ENCODE measurements around the gene KRABD2.
"Not testable (repeated sequence)": the region's sequence is repeated elsewhere in the genome, so short reads cannot be mapped to it uniquely, and the experiment has no call there.

- not testable (repeated sequence) for TF ChIP-seq JUND (IDR thresholded peaks at IDR 0.05); CEBPB (IDR thresholded peaks at IDR 0.05; ENCODE audit: low read depth); CTCF (IDR thresholded peaks at IDR 0.05 in 2 of 3, conservative IDR thresholded peaks at IDR 0.05 in 1 of 3; ENCODE audit: borderline replicate concordance in 1 of 3, insufficient read depth in 1 of 3, low read depth in 2 of 3, low read length in 2 of 3); POLR2A (IDR thresholded peaks at IDR 0.05; ENCODE audit: borderline replicate concordance, extremely low read depth, insufficient read depth, insufficient read length); YY1 (IDR thresholded peaks at IDR 0.05; ENCODE audit: extremely low read depth, insufficient replicate concordance, low read depth, low read length); ATF3 (IDR thresholded peaks at IDR 0.05); TCF7L2 (IDR thresholded peaks at IDR 0.05; ENCODE audit: borderline replicate concordance, extremely low read depth, insufficient read depth, insufficient read length); SP1 (IDR thresholded peaks at IDR 0.05; ENCODE audit: low read depth); MAX (IDR thresholded peaks at IDR 0.05); POLR2AphosphoS5 (IDR thresholded peaks at IDR 0.05; ENCODE audit: low read depth, low read length)
These were observed 2.6 kb downstream of the KRABD2 start for GRCh38 chr17:8373856-8374255.
